Cardiac fibroblast (primary cell): ENCODE data around the gene KIF11.
"Not testable (repeated sequence)": the region's sequence is repeated elsewhere in the genome, so short reads cannot be mapped to it uniquely, and the experiment has no call there.

ENCODE experiments used
- DNase-seq, 2 donors: peaks; one replicate each; pipeline versions ENCODE4 v3.0.0 to v3.0.0-alpha.2; 2010; ENCODE audit warnings: low read depth in 2 of 2
- H3K4me3 ChIP-seq, 2 donors: replicated peaks in 1 of 2; 1 replicate in 1 of 2; 2 replicates in 1 of 2; pipeline ENCODE4 v1.5.1; 2011; ENCODE audit warnings: low read depth in 2 of 2, low read length in 2 of 2, mild to moderate bottlenecking in 2 of 2, moderate library complexity in 1 of 2
- TF ChIP-seq, protein P1 (sequence below): IDR thresholded peaks from one replicate; pipeline ENCODE4 v1.5.1; 2011; ENCODE audit warnings: low read depth, mild to moderate bottlenecking, low read length, inconsistent platforms

The KIF11 gene

DNA sequence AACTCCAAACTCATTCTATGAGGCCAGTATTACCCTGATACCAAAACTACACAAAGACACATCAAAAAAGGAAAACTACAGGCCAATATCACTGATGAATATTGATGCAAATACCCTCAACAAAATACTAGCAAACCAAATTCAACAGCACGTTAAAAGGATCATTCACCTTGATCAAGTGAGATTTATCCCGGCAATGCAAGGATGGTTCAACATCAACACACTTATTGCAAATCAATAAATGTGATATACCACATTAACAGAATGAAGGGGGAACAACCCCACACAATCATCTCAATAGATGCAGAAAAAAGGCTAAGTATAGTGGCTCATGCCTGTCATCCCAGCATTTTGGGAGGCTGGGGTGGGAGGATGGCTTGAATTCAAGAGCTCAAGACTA, 39.0 kb upstream of the KIF11 start:
- no peak overlapping the region for H3K4me3 ChIP-seq
- TF ChIP-seq, protein P1, sequence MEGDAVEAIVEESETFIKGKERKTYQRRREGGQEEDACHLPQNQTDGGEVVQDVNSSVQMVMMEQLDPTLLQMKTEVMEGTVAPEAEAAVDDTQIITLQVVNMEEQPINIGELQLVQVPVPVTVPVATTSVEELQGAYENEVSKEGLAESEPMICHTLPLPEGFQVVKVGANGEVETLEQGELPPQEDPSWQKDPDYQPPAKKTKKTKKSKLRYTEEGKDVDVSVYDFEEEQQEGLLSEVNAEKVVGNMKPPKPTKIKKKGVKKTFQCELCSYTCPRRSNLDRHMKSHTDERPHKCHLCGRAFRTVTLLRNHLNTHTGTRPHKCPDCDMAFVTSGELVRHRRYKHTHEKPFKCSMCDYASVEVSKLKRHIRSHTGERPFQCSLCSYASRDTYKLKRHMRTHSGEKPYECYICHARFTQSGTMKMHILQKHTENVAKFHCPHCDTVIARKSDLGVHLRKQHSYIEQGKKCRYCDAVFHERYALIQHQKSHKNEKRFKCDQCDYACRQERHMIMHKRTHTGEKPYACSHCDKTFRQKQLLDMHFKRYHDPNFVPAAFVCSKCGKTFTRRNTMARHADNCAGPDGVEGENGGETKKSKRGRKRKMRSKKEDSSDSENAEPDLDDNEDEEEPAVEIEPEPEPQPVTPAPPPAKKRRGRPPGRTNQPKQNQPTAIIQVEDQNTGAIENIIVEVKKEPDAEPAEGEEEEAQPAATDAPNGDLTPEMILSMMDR, result no peak
- no peak for DNase-seq

DNA sequence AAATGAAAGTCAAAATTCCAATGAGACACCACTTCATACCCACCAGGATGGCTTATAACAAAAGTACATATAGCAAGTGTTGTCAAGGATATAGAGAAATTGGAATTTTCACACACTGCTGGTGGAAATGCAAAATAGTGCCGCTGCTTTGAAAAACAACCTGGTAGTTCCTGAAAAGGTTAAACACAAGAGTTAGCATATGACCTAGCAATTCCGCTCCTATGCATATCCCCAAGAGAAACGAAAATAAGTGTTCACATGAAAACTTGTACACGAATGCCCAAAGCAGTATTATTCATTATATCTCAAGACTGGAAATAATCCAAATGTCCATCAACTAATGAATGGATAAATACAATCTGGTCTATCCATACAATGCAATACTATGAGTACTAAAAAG, 33.9 kb upstream of the KIF11 start:
- H3K4me3 ChIP-seq, result no peak overlapping the region
- DNase-seq, result no peak
- TF ChIP-seq, protein P1, result no peak

DNA sequence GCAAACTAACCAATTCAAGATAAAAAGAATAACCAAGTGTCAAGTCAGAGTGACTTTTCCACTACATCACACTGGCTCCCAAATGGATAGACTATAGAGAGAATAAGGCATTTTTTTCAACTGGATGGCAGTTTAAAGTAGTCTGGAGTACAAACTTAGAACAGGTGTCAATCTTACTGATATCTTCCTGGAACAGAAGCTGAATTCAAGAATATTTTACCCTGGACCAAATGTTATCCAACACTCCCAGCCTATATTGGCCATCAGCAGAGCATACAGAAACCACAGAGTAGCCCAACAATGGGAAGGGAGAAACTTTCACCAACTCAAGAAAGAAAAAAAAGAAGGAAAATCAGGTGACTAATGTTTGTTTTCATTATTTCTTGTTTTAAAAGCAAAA, 30.5 kb upstream of the KIF11 start:
- TF ChIP-seq, protein P1, result no peak
- no peak for DNase-seq

DNA sequence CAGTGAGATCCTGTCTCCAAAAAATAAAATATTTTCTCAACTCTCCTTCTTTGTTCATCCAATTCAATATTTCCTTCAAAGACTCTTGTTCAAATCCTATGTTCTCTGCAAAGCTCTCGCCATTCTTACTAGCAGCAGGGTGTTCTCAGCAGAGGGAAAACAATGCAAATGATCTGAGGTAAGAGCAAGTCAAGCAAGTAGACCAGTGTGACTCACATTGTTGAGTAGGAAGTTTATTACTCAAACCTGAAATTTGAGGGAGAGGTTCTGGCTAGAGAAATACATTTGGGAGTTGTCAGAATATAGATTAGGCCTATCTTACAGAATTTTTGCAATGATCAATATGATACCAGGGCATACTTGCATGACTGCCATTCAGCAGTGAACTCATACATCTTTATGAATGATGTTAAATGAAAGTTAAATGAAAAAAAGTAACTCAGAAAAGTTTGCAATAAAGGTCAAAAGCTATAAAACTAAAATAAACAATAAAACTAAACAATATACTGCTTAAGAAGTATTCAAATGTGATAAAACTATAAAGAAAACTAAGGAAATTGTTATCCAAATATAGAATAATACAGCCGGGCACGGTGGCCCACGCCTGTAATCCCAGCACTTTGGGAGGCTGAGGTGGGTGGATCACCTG, 24.9 kb upstream of the KIF11 start:
- peak; percentile 59 to 75 for DNase-seq
- TF ChIP-seq, protein P1, result no peak
- H3K4me3 ChIP-seq, result no peak overlapping the region

More for the DNA sequence above, 30.5 kb upstream of the KIF11 start:
- H3K4me3 ChIP-seq, result no peak overlapping the region

DNA sequence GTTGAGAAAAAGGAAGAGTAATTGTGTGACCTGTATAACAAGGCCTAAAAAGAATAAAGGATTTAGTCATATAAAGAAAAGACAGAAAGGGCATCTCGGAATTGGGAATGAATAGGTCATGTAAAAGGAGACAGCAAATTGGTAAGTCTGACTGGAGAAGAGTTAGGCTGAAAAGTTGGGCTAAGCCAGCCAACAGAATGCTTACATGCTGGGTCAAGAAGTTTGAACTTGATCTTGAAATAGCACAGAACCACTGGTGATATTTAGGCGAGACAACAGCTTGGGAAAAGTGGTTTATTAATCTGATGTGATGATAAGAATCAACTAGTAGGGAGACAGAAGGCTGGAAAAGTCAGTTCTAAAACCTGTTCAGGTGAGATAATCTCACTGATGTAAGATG, 23.9 kb upstream of the KIF11 start:
- DNase-seq, result no peak
- no peak overlapping the region for H3K4me3 ChIP-seq
- TF ChIP-seq, protein P1, result no peak

DNA sequence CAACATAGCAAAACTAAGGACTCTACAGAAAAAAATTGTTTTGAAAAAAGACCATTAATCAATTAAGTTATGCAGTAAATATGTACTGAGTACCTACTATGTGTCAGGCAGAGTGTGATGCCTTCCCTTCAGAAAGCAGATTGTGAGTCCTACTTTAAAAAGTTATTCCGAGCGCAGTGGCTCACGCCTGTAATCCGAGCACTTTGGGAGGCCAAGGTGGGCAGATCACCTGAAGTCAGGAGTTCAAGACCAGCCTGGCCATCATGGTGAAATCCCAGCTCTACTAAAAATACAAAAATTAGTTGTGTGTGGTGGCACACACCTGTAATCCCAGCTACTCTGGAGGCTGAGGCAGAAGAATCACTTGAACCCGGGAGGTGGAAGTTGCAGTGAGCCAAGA, 23.3 kb upstream of the KIF11 start:
- not testable (repeated sequence) for H3K4me3 ChIP-seq, DNase-seq

DNA sequence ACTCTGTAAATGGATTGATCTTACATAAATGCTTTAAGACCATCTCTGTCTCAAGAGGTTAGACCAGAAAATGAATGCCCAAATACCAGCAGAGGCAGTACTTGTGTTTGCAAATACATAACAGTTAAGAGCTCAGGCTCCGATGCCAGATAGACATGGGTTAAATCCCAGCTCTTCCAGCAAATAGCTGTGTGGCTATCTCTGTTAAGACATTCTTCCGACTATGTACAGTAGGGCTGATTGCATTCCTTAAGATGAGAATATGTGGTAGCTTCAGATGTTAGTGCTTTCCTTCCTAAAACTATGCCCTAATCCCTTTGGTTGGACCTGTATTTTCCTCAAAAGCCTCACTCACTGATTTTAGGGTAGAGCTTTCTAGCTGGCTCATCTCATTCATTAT, 21.3 kb upstream of the KIF11 start:
- TF ChIP-seq, protein P1, result no peak
- DNase-seq, result peak; percentile 25 to 63
- no peak overlapping the region for H3K4me3 ChIP-seq
